ENCODE data around the gene B4GALT5.

DNA sequence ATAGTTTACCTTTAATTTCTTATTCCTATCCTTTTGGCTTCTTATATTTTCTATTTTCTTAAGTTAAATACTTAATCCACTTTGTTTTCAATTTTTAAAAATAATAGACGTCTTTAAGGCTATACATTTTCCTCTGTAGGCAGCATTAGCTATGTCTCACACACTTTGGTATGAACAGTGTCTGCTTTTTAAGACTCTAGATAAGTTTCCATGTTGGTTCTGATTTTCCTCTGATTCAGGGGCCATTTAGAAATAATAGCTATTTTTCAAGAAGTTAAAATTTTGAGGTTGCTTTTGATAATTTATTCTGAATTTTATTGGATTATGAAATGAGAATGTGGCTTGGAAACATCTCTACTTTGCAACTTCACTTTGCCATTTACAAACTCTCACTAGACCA is 91.4 kb downstream of the B4GALT5 start:
- TF ChIP-seq EZH2 (IDR thresholded peaks at IDR 0.05) (no peak), POLR2AphosphoS5 (IDR thresholded peaks at IDR 0.05; ENCODE audit: borderline replicate concordance, low read depth, low read length) (no peak), FOXP2 (optimal IDR thresholded peaks at IDR 0.05; ENCODE audit: control extremely low read depth, extremely low read length, insufficient read depth) (no peak)
